ENCODE data around the gene UGT3A2.

Gene UGT3A2

GRCh38 chr5:36001032-36001431, 65.7 kb downstream of the UGT3A2 start:
- DNase-seq = no peak

- DNase-seq = no peak
Measured at GRCh38 chr5:35999547-35999946, 67.1 kb downstream of the UGT3A2 start.

GRCh38 chr5:35996076-35996475, 70.6 kb downstream of the UGT3A2 start:
- DNase-seq = no peak

- DNase-seq = no peak
Measured at GRCh38 chr5:35990941-35991611, 75.6 kb downstream of the UGT3A2 start, which contains the start of gene UGT3A1. UGT3A1 (minus strand) TSS chr5:35991390; CDS start chr5:35991240, 150 bp downstream.

- DNase-seq = no peak
Measured at GRCh38 chr5:35990520-35990919, 76.2 kb downstream of the UGT3A2 start.

- DNase-seq = no peak
Measured at GRCh38 chr5:35988529-35988928, 78.2 kb downstream of the UGT3A2 start.

GRCh38 chr5:35987776-35988175, 78.9 kb downstream of the UGT3A2 start:
- no peak for DNase-seq

Data from activated T-cell treated with anti-CD3 and anti-CD28 coated beads, Interleukin-2, amount 50 U/mL, for 48 hours (primary cell).